ENCODE measurements around the gene TMEM203.
A peak's percentile ranks its signal among the peaks of the same experiment; 100 is the strongest.

TMEM203 gene

DNA sequence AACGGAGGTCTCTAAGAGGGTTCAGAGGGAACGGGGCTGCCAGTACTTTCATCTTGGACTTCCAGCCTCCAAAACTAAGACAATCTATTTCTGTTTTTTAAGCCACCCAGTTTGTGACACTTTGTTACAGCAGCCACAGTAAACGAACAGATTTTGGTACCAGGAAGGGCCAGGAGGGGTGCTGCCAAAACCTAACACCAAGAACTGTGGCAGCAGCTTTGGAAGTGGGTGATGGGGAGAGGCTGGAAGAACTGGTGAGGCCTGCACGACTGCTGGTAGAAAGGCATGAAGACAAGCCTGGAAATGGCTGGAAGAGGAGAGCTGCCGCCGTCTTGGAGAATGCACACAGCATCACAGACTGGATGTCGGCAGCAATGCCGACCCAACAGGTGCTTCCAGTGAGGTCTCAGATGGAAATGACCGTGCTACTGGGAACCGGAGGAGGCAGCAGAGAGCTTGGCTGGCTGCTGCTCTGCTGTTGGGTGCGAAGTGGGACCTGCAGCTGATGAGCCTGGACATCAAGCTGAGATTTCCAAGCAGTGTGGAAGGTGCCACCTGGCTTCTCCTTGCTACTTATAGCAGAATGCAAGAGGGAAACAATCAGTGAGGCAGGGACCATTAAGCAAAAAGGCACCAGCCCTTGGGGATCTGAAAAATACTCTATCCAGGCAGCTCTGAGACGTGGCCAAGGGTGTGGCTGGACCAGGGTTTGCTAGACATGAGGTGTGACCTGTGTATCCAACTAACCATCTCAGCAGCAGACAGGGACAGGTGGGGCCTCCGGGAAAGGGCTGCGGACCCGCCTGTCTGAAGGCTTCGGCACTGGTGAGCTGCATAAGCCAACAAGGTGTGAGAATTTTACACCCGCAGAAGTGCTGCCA lies 28.9 kb downstream of the TMEM203 start:
- peak; percentile 15 for DNase-seq

DNA sequence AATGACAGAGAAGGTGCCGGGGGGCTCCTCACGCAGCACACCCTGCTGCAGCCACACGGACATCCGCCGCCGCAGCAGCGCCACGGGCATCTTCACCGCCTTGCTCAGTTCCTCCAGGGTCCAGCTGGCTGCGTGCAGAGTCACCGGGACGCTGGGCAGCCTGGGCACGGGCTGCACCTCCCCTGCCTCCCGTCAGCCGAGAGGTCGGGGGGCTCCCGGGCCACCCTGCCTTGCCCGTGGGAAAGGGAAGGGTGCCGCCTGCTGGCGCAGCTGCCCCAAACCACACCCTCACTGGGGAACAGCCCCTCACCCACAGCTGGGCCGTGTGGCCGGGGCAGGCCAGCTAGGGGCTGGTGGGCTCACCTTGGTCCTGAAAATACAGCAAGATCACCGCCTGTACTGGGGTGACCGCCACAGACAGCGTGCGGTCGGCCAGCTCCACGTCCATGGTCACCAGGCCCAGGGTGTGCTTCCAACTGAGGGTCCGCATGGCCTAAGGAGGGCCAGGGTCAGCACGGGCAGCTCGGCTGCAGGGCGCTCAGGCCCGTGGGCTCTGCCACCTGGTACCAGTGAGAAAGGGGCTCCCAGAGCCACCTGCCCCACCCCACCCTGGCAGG lies 30.0 kb downstream of the TMEM203 start:
- DNase-seq, result no peak

DNA sequence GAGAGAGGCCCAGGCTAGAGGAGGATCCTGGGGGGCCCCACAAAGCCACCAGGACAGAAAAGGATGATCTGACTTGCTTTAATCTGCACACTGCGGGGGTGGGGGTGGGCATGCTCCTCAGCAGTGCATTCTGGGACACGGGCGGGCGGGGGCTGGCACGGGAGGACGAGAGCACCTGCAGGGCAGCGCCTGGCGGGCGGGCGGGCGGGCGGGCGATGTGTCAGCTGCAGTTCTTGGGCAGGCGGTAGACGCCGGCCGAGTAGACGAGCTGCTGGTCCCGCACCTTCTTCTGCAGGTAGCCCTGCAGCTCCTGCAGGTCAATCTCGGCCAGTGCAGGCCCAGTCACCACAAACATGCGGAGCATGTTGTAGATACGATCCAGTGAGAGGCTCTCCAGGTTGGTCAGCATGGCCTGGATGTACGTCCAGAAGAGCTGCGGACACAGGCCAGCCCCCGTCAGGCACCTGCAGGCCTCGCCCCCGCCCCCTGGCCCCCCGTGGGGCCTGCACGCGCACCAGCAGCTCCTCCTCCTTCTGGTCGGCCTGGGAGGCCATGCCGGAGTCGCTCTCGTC lies 30.6 kb downstream of the TMEM203 start:
- no peak for DNase-seq

DNA sequence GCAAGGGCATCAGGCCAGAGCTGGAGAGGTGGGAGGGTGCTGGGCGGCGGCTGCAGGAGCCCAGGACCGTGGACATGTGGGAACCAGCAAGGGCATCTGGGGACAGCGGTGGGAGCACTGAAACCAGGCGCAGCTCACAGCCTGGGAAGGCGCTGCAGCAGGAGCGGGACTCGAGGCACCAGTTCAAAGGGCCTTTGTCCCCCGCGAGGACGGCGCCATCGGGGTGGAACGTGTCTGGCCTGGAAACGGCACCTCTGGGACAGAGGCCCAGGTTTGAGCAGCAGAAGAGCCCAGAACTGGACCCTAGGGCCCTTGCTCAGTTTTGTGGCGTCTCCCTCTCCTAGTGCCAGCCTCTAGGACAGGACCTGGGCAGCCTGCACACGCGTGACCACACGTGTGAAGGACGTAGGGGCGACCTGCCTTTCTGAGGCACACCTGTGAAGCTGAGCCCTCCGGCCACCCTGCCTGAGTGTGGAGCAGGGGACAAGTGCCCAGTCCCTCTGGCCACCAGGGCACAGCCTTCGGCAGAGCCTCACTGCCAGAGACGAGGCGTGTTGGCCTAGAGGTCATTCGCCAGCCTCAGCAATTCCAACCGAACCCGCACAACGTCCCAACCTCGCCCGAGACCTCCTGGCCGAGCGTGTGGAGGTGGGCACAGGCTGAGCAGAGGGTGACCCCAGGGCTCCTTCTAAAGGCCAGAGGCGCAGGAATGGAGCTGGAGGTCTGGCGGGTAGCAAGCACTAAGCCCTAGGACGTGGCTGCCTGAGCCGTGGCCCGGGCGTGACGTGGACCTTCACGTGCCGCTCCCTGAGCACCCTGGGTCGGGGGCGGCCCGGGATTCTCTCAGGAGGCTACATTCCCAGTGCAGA lies 31.4 kb downstream of the TMEM203 start:
- no peak for DNase-seq

DNA sequence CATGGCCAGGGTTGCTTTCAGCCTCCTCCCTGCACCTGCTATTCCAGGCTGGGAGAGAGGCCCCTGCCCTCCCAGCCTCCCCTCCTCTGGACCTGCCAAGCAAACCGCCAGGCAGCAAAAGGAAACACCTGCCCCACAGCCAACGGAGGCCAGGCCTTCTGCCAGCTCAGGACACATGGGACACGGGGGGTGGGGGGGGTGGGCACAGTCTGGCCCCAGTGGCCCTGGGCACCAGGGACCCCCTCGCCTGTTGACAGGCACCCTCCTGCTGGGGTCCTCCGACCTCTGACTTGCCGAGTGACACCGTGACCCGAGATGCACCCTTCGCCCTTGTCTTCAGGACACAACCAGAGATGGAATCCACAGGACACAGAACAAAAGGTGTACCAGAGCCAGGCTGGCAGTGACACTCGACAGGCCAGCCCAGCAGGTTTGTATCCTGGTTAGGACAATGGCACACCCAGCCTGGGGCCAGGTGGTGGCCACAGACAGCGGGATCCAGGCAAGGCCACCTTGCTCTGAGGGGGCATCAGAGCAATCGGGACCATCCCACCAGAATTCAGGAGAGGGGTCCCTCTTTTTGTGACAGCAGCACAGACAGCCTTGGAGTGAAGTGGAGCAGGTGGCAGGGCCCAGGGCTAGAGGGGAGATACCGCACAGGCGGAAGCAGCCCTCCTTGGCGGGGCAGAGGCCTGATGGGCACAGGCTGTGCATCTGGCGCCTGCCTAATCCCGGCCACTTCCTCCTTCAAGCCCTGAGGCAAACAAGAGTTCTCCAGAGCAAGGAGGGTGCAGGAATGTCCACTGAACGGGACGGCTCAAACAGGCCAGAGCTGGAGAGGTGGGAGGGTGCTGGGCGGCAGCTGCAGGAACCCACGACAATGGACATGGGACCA lies 32.3 kb downstream of the TMEM203 start:
- no peak for DNase-seq

DNA sequence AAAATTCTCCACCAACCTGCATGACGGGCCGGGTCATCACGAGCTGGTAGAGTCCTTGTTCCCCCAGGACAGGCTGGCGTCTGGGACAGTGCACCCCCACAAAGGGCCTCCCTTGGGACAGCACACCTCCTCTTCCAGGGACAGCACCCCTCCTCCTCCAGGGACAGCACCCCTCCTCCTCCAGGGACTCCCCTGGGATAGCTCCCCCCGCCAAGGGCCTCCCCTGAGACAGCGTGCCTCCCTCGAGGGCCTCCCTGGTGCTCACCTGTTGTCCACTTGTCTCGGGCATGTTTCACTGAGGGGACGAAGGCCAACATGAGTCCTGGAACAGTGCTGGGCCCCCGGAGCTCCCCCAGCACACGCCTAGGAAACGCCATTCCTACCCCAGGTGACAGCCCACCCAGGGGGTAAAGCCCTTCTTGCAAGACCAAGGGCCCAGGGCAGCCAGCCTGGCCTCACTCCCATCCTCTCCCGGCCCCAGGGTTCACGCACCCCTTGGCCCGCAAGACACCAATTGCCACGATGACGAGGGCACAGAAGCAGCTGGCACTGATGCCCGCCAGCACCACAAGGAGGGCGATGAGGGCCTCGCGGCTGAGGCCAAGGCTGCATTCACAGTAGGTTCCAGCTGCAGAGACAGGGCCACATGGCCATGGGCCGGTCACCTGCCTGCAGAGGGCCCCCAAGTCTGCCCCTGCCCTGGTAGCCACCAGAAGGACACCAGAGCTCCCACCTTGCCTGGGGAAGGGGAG lies 34.1 kb downstream of the TMEM203 start:
- no peak for DNase-seq

DNA sequence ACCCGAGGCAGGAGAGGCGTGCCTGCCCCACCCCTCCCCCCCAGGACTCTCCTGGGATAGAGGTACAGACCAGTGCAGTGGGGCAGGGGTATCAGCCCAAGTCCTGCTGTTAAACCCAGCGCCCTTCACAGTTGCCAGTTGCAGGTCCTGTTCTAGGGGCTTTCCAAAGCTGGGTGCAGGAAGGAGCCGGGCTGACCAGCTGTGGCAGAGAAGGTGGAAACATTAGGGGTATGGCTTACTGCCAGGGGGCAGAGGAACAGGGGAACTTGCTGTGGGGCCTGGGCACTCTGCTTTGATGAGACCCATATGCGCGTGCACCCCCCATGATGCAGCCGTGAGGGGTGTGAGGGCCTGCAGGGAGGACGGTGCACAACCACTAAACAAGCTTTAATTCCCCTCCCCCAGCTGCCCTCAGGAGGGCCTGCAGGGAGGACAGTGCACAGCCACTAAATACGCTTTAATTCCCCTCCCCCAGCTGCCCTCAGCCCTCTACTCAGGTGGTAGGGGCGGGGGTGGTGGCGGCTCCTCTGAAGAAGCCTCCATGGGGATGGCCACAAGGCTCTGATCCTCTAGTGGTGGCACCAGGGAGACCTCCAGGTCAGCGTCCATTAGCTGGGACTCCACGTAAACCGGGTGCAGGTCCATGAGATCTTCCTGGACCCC lies 34.8 kb downstream of the TMEM203 start:
- DNase-seq, result no peak

DNA sequence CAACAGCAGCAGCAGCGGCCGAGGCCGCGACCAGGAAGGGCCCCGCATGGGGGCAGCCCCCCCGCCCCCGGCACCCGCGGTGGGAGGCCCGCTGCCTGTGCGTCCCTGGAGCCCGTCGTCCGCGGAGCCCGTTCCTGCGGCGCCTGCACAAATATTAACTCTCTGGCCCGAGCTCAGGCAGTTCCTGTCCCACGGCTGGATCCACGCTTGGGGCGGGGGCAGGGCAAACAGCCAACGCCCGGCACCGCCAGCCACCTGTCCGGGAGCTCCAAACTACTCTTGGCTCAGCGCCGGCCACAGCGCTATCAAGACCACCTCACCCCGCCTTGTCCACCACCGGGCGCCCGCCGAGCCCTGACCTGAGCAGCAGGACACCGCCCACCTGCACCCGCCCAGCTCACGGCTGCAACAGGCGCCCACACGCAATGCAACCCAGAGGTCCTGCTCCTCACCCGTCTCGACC lies 35.5 kb downstream of the TMEM203 start, which contains the start of gene LRRC26:
Gene LRRC26, minus strand, starts transcription at position 156 of the 463 bp plus-strand sequence. Its CDS starts 108 bp downstream, at position 48.
- no peak for DNase-seq

DNA sequence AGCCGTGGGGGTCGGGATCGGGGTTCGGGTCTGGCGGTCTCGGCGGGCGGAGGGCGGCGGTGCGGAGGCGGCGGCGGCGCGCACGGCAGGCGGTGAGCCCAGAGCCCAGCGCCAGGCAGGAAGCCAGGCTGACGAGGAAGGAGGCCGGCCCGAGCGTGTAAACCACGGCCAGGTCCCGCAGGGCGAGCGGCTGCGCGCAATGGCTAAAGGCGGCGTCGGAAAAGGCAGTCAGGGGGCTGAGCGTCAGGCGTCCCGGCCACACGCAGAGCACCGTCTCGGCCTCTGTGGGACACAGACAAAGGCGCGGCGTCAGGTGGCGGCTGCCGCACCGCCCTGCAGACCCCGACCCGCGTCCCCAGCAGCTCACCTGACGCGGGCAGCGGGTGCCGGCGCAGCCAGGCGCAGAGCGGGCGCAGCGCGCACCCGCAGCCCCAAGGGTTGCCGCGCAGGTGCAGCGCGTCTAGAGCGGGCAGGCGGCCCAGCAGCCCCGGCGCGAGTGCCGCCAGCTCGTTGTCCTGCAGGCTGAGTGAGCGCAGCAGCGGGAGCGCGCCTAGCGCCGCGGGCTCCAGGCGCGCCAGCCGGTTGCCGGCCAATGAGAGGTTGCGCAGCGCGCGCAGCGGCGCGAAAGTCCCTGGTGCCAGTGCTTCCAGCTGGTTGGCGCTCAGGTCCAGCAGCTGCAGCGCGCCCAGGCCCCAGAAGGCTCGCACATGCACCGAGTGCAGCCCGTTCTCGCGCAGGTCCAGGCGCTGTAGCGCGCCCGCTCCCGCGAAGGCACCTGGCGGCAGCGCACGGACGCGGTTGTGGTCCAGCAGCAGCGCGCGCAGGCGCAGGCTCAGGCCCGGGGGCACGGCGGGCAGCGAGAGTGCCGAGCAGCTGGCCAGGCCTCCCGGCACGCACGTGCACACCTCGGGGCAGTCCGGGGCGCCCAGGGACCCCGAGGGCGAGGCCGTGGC lies 36.3 kb downstream of the TMEM203 start:
- peak; percentile 82 for DNase-seq

DNA sequence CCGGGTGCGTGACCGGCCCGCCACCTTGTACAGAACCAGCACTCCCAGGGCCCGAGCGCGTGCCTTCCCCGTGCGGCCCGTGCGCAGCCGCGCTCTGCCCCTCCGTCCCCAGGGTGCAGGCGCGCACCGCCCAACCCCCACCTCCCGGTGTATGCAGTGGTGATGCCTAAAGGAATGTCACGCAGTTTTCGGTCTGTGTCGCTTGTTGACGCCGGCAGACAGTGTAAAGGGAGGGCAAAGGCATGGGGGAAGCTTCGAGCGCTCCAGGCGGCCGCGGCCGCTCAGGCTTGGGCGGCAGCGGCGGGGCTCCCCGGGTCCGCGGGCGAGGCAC lies 36.9 kb downstream of the TMEM203 start:
- no peak for DNase-seq

DNA sequence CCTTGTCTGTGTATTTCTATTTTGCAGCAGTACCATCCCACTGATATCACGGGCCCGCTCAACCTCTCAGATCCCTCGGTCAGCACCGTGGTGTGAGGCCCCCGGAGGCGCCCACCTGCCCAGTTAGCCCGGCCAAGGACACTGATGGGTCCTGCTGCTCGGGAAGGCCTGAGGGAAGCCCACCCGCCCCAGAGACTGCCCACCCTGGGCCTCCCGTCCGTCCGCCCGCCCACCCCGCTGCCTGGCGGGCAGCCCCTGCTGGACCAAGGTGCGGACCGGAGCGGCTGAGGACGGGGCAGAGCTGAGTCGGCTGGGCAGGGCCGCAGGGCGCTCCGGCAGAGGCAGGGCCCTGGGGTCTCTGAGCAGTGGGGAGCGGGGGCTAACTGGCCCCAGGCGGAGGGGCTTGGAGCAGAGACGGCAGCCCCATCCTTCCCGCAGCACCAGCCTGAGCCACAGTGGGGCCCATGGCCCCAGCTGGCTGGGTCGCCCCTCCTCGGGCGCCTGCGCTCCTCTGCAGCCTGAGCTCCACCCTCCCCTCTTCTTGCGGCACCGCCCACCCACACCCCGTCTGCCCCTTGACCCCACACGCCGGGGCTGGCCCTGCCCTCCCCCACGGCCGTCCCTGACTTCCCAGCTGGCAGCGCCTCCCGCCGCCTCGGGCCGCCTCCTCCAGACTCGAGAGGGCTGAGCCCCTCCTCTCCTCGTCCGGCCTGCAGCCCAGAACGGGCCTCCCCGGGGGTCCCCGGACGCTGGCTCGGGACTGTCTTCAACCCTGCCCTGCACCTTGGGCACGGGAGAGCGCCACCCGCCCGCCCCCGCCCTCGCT lies 37.5 kb downstream of the TMEM203 start:
- DNase-seq, result no peak

DNA sequence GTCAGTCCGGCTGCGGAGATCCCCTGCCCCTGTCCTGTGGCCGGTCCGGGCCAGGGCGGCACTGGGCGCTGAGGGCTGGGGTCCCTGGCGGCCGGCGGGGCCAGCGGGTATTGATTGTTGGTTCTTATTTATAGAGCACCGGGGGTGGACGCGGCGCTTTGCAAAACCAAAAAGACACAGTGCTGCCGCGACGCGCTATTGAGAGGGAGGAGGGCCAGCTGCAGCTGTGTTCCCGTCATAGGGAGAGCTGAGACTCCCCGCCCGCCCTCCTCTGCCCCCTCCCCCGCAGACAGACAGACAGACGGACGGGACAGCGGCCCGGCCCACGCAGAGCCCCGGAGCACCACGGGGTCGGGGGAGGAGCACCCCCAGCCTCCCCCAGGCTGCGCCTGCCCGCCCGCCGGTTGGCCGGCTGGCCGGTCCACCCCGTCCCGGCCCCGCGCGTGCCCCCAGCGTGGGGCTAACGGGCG lies 38.1 kb downstream of the TMEM203 start:
- DNase-seq, result no peak

DNA sequence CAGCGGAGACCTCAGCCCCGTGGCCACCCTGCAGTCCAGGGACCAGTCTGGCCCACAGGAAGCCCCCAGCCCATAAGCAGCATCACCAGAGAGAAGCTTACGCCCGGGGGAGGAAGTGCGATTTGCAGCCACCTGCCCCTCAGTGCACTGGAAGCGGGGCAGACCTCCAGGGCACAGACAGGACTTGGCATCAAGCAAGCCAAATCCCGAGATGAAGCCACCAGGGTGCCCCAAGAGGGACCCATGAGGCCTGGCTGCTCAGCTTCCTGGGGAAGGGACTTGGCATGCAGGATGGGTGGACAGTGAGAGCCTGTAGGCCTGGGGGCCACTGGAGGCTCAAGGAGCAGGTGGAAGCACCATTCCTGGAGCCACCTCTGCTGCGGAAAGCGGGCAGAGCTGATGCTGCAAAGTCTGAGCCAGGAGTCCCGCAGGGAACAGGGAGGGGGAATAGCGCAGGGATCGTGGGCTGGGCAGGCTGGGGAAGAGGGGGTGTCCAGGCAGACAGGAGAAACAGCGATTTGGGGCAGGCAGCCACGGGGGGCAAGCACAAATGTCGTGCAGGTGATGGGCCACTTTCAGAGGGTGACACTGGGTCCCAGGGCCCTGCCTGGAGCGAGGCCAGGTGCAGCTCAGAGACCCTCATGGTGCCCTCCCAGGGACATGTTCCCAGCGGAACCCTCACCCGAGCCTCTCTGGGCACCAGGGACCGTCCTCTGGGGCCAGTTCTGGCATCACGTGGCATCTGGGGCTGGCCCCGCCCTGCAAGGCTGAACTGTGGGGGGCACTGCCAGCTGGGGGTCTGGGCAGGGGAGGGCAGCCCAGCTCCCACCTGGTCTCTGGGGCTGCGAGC lies 38.8 kb downstream of the TMEM203 start:
- DNase-seq, result no peak

DNA sequence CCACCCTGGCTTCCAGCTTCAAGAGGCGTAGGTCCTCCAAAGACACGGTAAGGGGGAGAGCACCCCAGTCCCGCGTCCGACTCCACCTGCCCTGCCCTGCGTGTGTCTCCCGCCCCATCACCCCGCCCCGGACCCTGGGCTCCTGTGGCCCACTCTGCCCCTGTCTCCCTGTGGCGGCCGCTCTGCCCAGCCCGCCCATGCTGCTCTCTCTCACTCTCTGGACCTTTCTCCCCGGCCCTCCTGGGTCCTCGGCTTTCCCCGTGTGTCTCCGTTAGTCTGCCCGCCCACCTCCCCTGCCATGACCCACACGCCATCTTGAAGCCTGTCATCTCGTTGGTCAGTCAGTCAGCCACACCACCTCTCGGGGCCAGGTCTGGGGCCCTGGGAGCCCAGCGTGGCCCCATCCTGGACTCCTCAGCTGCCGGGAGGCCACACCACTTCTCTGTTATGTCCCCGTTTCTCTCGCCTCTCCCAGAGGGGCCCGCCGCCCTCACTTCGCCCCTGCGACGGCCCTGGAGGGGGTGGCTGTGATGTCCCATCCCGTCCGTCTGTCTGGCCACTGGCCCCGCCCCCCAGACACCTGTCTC lies 40.1 kb downstream of the TMEM203 start:
- no peak for DNase-seq

DNA sequence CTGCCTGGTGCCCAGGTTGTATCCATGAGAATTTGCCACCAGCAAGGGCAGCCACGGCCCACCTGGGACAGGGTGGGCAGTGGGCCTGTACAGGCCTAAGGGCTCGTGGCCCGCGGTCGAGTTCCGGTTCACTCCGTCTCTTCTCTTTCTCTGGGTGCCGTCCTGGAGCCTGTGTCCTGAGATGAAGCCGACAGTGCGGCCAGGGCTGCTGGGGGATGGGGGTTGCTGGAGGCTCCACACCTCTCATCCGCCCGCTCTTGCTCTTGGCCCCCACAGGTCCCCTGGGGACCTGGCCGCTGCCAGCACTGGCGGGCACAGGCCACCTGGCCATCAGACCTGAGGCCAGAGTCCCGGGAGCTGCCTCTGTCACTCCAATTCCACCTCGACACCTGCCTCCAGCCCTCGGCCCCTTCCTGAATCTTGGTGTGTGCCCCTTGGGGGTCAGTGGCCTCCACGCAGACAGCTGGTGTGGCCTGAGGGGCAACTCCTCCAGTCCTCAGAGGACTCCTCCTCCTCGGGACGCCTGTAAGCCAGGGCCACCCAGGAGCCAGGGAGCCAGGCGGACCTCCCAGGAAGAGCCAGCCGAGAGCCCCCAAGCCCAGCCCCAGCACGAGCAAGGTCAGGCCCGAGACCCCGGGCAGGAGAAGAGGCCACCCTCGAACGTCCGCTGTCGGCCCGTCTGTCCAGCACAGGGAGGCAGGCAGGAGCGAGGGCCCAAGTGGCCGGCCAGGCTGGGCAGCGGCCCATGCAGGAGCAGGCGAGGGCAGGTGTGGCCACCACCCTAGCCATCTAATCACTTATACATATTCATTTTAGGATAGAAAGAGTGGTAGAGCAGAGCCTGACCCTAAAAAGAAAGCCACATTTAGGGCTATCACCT lies 40.8 kb downstream of the TMEM203 start:
- no peak for DNase-seq

DNA sequence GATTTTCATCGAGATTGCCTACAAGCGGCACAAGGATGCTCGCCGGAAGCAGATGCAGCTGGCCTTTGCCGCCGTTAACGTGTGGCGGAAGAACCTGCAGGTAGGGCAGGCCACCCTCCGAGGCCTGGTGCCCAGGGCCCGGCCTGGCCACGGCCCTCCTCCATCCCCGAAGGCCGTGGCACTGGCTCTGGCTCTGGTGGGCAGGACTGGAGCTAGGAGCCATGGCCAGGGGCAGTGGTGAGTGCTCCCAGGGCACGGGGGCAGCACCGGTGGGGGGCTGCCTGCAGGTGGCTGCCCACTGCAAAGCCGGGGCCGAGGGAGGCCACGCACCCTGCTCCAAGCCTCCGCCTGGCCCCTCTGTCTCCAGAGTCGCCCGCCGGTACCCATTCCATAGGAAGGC lies 41.6 kb downstream of the TMEM203 start:
- DNase-seq, result no peak
